Small intestine (tissue), 7 donors: ENCODE measurements around the gene APBB3. TPM values are rescaled to one million over a fixed set of nuclear protein-coding genes. Genes with fewer than 3 reads are reported as not detected.

Experiments used
- DNase-seq, 2 donors: peaks; one replicate each; pipeline versions ENCODE4 v3.0.0 to v3.0.0-alpha.2; 2013
- FAIRE-seq: peaks from 2 replicates; lab custom pipeline; 2012; peaks lifted over from hg19 to GRCh38; lab: Jason Lieb, UNC
- H3K27ac ChIP-seq, 3 donors: one replicate each; pipeline ENCODE4 v1.5.1; 2013; ENCODE audit warnings: low read length in 2 of 3, mild to moderate bottlenecking in 2 of 3, control low read depth in 1 of 3, inconsistent platforms in 1 of 3, low read depth in 1 of 3, moderate library complexity in 1 of 3
- H3K27me3 ChIP-seq, 3 donors: one replicate each; pipeline ENCODE4 v1.6.1; 2013; ENCODE audit warnings: low read length in 3 of 3, inconsistent platforms in 1 of 3; ENCODE audit not compliant: control insufficient read depth in 3 of 3, insufficient read depth in 3 of 3
- H3K36me3 ChIP-seq, 3 donors: one replicate each; pipeline ENCODE4 v1.6.1; 2013; ENCODE audit warnings: low read length in 3 of 3, inconsistent platforms in 1 of 3, low read depth in 1 of 3, mild to moderate bottlenecking in 1 of 3, moderate library complexity in 1 of 3; ENCODE audit not compliant: control insufficient read depth in 3 of 3, insufficient read depth in 2 of 3
- H3K4me1 ChIP-seq, 3 donors: one replicate each; pipeline ENCODE4 v1.6.1; 2013; ENCODE audit warnings: low read length in 2 of 3, inconsistent platforms in 1 of 3, low read depth in 1 of 3, mild to moderate bottlenecking in 1 of 3, moderate library complexity in 1 of 3; ENCODE audit not compliant: control insufficient read depth in 3 of 3, insufficient read depth in 2 of 3
- H3K4me3 ChIP-seq, 3 donors: one replicate each; pipeline ENCODE4 v1.5.1; 2013; ENCODE audit warnings: low read length in 3 of 3, control low read depth in 1 of 3, inconsistent platforms in 1 of 3, low read depth in 1 of 3, mild to moderate bottlenecking in 1 of 3, moderate library complexity in 1 of 3
- H3K9me3 ChIP-seq, 2 donors: one replicate each; pipeline ENCODE4 v1.6.1; 2013; ENCODE audit warnings: low read depth in 1 of 2, low read length in 1 of 2; ENCODE audit not compliant: control insufficient read depth in 2 of 2, insufficient read depth in 1 of 2
- WGBS, 3 donors: extraction: QIAGEN DNeasy Blood & Tissue Kit; methylation state at CpG; one replicate each; pipeline ENCODE4 v1.1.7; 2013; 5-methylcytosine and 5-hydroxymethylcytosine counted together
- polyA plus RNA-seq, 4 donors: library from polyadenylated mRNA; stranded (reverse) in 3 of 4; unstranded in 1 of 4; fragments of 200-250 nt in 3 of 4; fragments of 120-200 nt in 1 of 4; gene quantifications; one replicate each; pipeline versions ENCODE4 v1.2.1 to v1.2.3, GENCODE V29; 2013
- donor health status: healthy with polysubstance abuse.
- donor health status: control.
- donor health status: control.
- donor health status: Bipolar disorder and iron deficiency.
- donor health status: healthy.

Gene APBB3
- polyA plus RNA-seq, 4 donors = 9.5 to 22.9 (median 17.4) TPM

DNA sequence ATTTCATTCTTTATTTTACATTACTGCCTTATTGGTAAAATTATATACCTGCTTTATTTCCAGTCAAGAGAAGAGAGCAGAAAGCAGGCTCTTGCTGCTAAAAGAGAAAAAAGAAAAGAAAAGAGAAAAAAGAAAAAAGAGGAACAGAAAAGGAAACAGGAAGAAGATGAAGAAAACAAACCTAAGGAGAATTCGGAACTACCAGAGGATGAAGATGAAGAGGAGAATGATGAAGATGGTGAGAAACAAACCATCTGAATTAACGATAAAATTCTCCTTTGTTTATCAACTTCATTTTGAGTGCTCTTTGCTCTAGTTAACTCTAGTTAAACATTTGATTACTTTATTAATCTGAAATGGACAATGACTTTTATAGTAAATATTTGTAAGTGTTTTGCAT is 40.4 kb downstream of the APBB3 start:
- no peak for DNase-seq

DNA sequence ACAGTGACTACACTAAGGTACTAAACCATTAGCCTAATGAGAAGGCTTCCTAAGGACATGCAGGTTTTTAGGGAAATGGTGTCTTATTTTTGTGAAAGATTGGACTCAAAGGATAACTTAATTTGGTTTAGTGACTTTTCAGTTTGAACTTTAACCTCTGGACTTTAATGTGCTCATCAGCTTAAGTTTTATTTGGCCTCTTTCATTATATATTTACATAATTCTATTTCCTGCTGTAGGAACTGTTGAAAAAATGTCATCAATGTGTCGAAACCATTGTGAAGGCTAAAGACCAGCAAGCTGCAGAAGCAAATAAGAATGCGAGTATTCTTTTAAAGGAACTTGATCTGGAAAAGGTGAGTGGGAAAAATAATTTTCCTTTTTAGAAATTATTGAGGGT is 51.3 kb downstream of the APBB3 start:
- Histone ChIP-seq H3K36me3 (peaks cover 4 to 42% (median 27%) of the 10 kb centered on the region in 3 donors), H3K4me1 (no peaks in the 10 kb centered on the region), H3K9me3 (peaks cover 0 to 6% of the 10 kb centered on the region in 2 donors), H3K27ac (no peak overlapping the region), H3K4me3 (no peak overlapping the region), H3K27me3 (no peaks in the 10 kb centered on the region)
- DNase-seq (no peak), FAIRE-seq (no peak)
- WGBS, 3 donors = 89 to 96% (median 94%) methylated on average over 2 of the region's 2 CpGs

More for the DNA sequence above, 40.4 kb downstream of the APBB3 start:
- Histone ChIP-seq H3K36me3 (peaks cover 21 to 29% (median 21%) of the 10 kb centered on the region in 3 donors), H3K27ac (no peak overlapping the region), H3K27me3 (no peaks in the 10 kb centered on the region), H3K9me3 (no peaks in the 10 kb centered on the region), H3K4me3 (no peak overlapping the region), H3K4me1 (no peaks in the 10 kb centered on the region)
- 81 to 89% (median 81%) methylated on average over 2 of the region's 2 CpGs for WGBS, 3 donors
- no peak for FAIRE-seq

DNA sequence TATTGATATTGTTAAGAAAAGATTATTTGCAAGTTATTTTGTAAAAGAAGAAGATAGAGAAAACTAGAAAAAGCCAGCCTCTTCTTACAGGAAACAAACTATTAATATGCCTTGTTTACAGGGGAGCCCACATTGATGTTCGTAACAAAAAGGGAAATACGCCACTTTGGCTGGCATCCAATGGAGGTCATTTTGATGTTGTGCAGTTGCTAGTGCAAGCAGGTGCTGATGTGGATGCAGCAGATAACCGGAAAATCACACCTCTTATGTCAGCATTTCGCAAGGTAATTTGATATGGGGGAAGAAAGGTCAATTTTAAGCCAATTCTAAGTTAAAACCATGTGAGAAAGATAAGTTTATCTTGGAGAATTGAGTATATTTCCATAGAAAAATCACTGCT is 54.5 kb downstream of the APBB3 start:
- FAIRE-seq (no peak), DNase-seq (no peak)
- H3K36me3 ChIP-seq = peaks cover 4 to 51% (median 31%) of the 10 kb centered on the region in 3 donors
- no peaks in the 10 kb centered on the region for H3K4me1 ChIP-seq
- no peaks in the 10 kb centered on the region for H3K27me3 ChIP-seq
- H3K27ac ChIP-seq = no peak overlapping the region
- WGBS, 3 donors = 71 to 72% (median 71%) methylated on average over 4 of the region's 4 CpGs
- peaks cover 0 to 4% of the 10 kb centered on the region in 2 donors for H3K9me3 ChIP-seq
- no peak overlapping the region for H3K4me3 ChIP-seq

Other genes starting within 250 kb of the APBB3 start
- 10 to 100 TPM in 3 of 4 donors, 1 to 10 TPM in 1; 2.1 to 18.1 (median 13.8) TPM for gene HBEGF, start 218.0 kb downstream of the APBB3 start, polyA plus RNA-seq
- not detected for gene SLC4A9, start 204.4 kb downstream of the APBB3 start, polyA plus RNA-seq
- 100 to 1,000 TPM in 1 of 4 donors, 10 to 100 TPM in 3; 44.2 to 136 (median 61.9) TPM for gene ANKHD1, start 162.8 kb downstream of the APBB3 start, polyA plus RNA-seq
- gene EIF4EBP3, start 16.9 kb downstream of the APBB3 start, polyA plus RNA-seq = 10 to 100 TPM; 20.2 to 100.0 (median 60.7) TPM
- 10 to 100 TPM; 19.0 to 49.9 (median 32.3) TPM for gene SRA1, start 7.1 kb downstream of the APBB3 start, polyA plus RNA-seq
- 10 to 100 TPM; 35.7 to 74.6 (median 57.9) TPM for gene SLC35A4, start 230 bp upstream of the APBB3 start, polyA plus RNA-seq
- gene CD14, start 68.6 kb upstream of the APBB3 start, polyA plus RNA-seq = 10 to 100 TPM in 1 of 4 donors, 1 to 10 TPM in 3; 3.1 to 30.3 (median 8.5) TPM
- 10 to 100 TPM in 2 of 4 donors, 1 to 10 TPM in 2; 5.4 to 21.3 (median 9.9) TPM for gene TMCO6, start 74.9 kb upstream of the APBB3 start, polyA plus RNA-seq
- gene NDUFA2, start 83.0 kb upstream of the APBB3 start, polyA plus RNA-seq = 100 to 1,000 TPM in 3 of 4 donors, 10 to 100 TPM in 1; 86.0 to 414 (median 240) TPM
- 10 to 100 TPM; 60.0 to 96.6 (median 66.8) TPM for gene IK, start 83.2 kb upstream of the APBB3 start, polyA plus RNA-seq
- gene WDR55, start 100.3 kb upstream of the APBB3 start, polyA plus RNA-seq = 10 to 100 TPM; 20.3 to 28.9 (median 22.4) TPM
- 1 to 10 TPM in 3 of 4 donors, under 1 TPM in 1; 0.16 to 3.1 (median 1.9) TPM for gene DND1, start 109.0 kb upstream of the APBB3 start, polyA plus RNA-seq
- 10 to 100 TPM; 35.3 to 47.0 (median 40.7) TPM for gene HARS1, start 126.8 kb upstream of the APBB3 start, polyA plus RNA-seq
- 10 to 100 TPM; 21.8 to 38.0 (median 23.2) TPM for gene HARS2, start 126.9 kb upstream of the APBB3 start, polyA plus RNA-seq
- 10 to 100 TPM; 50.3 to 79.2 (median 61.8) TPM for gene ZMAT2, start 135.8 kb upstream of the APBB3 start, polyA plus RNA-seq
- under 1 TPM in 2 of 4 donors, not detected in 2; 0.06 to 0.43 TPM for gene PCDHA1, start 221.5 kb upstream of the APBB3 start, polyA plus RNA-seq
- gene PCDHA2, start 230.3 kb upstream of the APBB3 start, polyA plus RNA-seq = under 1 TPM in 2 of 4 donors, not detected in 2; 0.06 to 0.07 TPM
- under 1 TPM in 2 of 4 donors, not detected in 2; 0.10 to 0.28 TPM for gene PCDHA3, start 236.5 kb upstream of the APBB3 start, polyA plus RNA-seq
- gene PCDHA4, start 242.5 kb upstream of the APBB3 start, polyA plus RNA-seq = under 1 TPM in 2 of 4 donors, not detected in 2; 0.19 to 0.57 TPM